Activated CD4-positive, alpha-beta T cell treated with anti-CD3 and anti-CD28 coated beads, Interleukin-2, amount 50 U/mL, for 1 hour (primary cell): Measurements from ENCODE around the gene TOX3.

ENCODE experiments used
- DNase-seq: peaks from one replicate; pipeline ENCODE4 v3.0.0-alpha.2; 2020

The TOX3 gene

GRCh38 chr16:52535076-52535475, 11.9 kb downstream of the TOX3 start:
- no peak for DNase-seq

- no peak for DNase-seq
Observed at GRCh38 chr16:52533296-52533695, 13.6 kb downstream of the TOX3 start.

GRCh38 chr16:52532384-52532783, 14.6 kb downstream of the TOX3 start:
- no peak for DNase-seq

- no peak for DNase-seq
Observed at GRCh38 chr16:52529226-52529625, 17.7 kb downstream of the TOX3 start.

GRCh38 chr16:52528393-52529065, 18.4 kb downstream of the TOX3 start:
- no peak for DNase-seq

GRCh38 chr16:52526830-52527229, 20.1 kb downstream of the TOX3 start:
- no peak for DNase-seq

GRCh38 chr16:52526116-52526828, 20.7 kb downstream of the TOX3 start:
- DNase-seq, result no peak

GRCh38 chr16:52521570-52521969, 25.4 kb downstream of the TOX3 start:
- no peak for DNase-seq

- DNase-seq, result no peak
Observed at GRCh38 chr16:52518884-52519283, 28.1 kb downstream of the TOX3 start.

GRCh38 chr16:52515068-52515671, 31.8 kb downstream of the TOX3 start:
- no peak for DNase-seq

GRCh38 chr16:52512297-52512987, 34.5 kb downstream of the TOX3 start:
- DNase-seq, result no peak

- DNase-seq, result no peak
Observed at GRCh38 chr16:52501746-52502145, 45.2 kb downstream of the TOX3 start.

- no peak for DNase-seq
Observed at GRCh38 chr16:52500963-52501362, 46.0 kb downstream of the TOX3 start.

GRCh38 chr16:52499060-52499440, 47.9 kb downstream of the TOX3 start:
- DNase-seq, result no peak

- no peak for DNase-seq
Observed at GRCh38 chr16:52498328-52499059, 48.4 kb downstream of the TOX3 start.

GRCh38 chr16:52497067-52497816, 49.7 kb downstream of the TOX3 start:
- no peak for DNase-seq

GRCh38 chr16:52496051-52496876, 50.7 kb downstream of the TOX3 start:
- no peak for DNase-seq

GRCh38 chr16:52494621-52495020, 52.3 kb downstream of the TOX3 start:
- no peak for DNase-seq

- no peak for DNase-seq
Observed at GRCh38 chr16:52494145-52494544, 52.8 kb downstream of the TOX3 start.

GRCh38 chr16:52492789-52493357, 54.1 kb downstream of the TOX3 start:
- DNase-seq, result no peak

- no peak for DNase-seq
Observed at GRCh38 chr16:52491216-52491615, 55.7 kb downstream of the TOX3 start.
